CD4-positive, alpha-beta T cell treated with Interleukin-12 subunit alpha and Interleukin-12 subunit beta, for 1 hour (primary cell): Measurements from ENCODE around the gene RNU11.
"Not testable (repeated sequence)": the region's sequence is repeated elsewhere in the genome, so short reads cannot be mapped to it uniquely, and the experiment has no call there.

Experiments
- DNase-seq: peaks from one replicate; pipeline ENCODE4 v3.0.0-alpha.2; 2020

The RNU11 gene

DNA sequence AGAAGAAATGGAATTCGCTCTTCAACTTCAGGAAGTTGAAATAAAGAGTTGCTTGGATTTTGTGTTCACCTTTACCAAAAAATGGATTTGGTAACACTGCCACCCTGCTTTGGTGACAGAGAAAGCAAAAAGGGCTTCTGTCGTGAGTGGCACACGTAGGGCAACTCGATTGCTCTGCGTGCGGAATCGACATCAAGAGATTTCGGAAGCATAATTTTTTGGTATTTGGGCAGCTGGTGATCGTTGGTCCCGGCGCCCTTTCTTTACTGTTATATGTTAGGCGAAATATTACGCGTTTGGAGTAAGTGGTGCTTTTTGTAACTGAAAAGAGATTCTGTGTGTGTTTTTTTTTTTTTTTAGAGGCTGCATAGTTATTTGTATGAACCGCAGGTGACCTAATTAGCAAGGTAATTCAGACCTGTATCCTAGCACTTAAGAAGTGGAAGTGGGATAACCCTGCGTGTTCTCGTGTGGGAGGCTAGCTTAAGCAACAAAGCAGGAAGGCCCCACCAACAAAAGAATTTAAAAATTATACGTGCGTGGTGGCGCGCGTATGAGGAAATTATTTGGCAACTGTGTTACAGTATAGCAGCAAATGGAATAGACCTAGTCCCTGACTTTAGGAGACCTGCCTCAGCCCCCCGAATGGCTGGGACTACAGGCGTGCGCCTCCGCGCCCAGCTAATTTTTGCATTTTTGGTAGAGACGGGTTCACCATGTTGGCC lies at the start of gene RNU11:
Gene RNU11 (plus strand): TSS at position 127 of the 725 bp plus-strand sequence.
- DNase-seq, result peak; percentile 94

DNA sequence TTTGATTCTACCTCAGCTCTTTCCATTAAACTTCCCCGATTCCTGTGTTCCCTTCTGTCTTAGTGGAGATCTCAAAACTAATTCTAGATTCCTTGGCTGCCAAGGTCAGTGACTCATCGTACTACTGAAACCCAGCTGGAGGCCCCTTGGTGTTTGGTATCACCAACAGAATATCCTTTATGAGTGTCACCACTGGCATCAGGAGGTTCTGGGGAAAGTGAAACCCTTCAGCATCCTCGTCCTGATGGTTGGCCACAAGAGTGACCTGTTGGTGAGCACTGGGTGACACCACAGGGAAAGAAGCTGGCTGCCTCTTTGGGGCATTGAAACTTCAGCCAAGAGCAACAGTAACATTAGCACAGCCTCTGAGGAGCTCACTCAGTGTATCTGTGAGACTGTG lies 46.7 kb upstream of the RNU11 start:
- DNase-seq, result no peak

DNA sequence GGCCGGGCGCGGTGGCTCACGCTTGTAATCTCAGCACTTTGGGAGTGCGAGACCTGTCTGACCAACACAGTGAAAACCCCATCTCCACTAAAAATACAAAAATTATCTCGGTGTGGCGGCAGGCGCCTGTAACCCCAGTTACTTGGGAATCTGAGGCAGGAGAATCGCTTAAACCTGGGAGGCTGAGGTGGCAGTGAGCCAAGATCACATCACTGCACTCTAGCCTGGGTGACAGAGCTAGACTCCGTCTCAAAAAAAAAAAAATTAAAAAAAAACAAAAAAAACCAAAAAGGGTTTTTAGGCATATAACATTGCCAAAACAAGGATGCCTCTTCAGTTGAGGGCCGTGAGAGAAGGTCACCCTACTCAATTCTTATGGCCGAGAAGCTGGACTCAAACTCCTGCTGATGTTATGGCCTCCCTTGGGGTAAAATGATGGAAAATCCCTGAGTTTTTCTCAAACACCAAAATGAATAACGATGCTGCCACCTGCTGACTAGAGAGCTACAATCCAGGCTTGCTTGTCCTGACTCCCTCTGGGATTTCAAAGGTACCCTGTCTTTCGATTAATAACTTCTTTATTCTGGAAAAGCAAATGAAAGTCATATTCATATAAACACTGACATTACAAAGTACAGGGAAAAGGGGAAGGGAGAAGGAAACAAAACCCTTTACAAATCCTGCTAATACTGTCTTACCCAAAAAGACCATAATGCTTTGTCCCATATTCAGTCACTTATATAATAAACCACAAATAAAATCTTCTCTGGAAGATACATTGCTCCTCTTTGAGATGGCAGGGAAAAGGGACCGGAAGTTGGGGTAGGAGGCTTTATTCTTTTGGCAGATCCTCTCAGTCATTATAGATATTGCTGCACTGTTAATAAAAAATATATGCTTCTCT lies 45.6 kb upstream of the RNU11 start:
- peak; percentile 44 for DNase-seq

DNA sequence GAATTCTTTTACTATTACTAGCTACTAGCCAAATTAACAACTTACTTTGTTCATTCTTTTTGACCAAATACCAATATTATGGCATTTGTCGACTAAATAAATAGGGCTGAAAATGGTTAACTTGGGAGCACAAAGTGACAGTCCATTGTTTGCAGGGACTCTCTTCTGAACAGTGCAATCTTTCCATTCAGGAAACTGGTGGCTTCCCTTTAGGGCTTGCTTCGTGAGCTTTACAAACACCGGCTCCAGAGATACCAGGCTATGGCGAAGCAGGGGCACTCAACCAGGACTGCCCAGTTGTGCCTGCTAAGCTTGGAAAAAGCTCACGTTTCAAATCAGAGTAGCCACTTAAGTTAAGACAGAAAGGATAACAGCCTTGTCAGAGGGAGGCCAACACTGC lies 44.0 kb upstream of the RNU11 start:
- no peak for DNase-seq

DNA sequence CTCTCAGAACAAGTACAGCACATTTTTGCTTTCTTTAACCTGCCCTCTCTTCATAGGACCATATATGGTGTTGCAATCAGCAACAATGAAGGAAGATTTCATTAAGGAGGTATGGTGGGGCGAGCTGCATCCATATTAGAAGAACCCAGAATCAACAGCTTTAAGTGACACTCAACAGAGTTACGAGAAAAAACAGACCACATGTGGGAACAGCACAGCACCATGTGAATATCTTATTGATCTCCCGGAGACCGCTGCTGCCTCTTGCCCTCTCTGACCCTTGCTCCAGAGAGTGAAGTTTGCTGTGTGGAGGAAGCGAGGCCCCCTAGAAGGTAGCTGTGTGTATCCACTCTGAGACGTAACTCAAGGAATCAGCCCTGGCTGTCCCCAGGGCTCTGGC lies 43.4 kb upstream of the RNU11 start:
- DNase-seq, result no peak

- DNase-seq, result no peak
Observed at GRCh38 chr1:28606771-28607170, 41.6 kb upstream of the RNU11 start.

DNA sequence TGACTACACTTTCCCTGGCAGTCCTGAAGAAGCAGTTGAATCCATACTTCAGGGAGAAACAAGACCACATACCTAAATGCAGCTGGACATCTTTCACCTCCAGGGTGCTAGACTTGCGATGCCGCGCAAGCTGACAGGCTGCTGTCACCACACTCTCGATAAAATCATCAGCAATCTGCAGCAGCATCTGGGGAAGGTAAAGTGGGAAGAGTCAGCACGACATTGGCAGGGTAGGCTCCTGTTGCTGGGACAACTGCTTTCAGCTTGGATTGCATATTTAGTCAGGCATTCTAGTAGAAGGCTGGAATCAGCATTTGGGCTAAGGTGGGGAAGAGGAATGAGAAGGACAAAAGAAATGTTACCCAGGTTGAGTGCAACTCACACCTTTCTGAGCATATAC lies 35.2 kb upstream of the RNU11 start:
- no peak for DNase-seq

DNA sequence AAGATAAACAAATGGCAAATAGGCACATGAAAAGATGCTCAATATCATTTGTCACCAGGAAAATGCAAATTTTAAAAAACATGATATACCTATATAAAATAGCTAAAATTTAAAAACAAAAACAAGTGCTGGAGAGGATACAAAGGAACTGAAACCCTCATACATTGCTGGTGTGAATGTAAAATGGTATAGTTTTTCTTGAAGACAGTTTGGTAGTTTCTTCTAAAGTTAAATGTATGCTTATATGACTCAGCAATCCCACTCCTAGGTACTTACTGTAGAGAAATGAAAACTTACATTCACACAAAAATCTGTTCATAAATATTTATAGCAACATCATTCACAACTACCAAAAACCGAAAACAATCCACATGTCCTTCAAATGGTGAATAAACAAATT lies 16.7 kb upstream of the RNU11 start:
- no peak for DNase-seq

DNA sequence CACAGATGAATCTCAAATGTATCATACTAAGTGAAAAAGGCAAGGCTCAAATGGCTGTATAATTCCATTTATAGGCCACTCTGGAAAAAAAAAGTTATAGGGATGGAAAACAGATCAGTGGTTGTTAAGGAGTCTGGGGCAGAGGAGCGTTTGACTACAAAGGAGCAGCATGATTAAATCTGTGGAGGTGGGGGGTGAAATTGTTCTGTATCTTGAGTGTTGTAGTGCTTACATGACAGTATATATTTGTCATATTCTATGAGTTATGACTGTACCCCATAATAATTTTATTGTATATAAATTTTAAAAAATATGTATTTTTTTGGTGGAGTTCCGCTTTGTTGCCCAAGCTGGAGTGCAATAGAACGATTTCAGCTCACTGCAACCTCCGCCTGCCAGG lies 15.8 kb upstream of the RNU11 start:
- no peak for DNase-seq

DNA sequence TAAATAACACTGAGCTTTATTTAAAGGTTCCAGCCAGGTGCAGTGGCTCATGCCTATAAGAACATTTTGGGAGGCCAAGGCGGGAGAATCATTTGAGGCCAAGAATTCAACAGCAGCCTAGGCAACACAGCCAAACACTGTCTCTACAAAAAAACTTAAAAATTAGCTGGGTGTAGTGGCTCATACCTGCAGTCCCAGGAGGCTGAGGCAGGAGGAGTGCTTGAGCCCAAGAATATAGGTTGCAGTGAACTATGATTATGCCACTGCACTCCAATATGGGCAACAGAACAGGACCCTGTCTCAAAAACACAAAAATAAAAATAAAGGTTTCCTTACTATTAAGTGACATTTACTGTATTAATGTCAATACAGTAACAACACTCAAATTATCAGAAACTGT lies 7.6 kb upstream of the RNU11 start:
- DNase-seq, result peak; percentile 54

GRCh38 chr1:28642056-28642846 lies 6.1 kb upstream of the RNU11 start:
- no peak for DNase-seq

DNA sequence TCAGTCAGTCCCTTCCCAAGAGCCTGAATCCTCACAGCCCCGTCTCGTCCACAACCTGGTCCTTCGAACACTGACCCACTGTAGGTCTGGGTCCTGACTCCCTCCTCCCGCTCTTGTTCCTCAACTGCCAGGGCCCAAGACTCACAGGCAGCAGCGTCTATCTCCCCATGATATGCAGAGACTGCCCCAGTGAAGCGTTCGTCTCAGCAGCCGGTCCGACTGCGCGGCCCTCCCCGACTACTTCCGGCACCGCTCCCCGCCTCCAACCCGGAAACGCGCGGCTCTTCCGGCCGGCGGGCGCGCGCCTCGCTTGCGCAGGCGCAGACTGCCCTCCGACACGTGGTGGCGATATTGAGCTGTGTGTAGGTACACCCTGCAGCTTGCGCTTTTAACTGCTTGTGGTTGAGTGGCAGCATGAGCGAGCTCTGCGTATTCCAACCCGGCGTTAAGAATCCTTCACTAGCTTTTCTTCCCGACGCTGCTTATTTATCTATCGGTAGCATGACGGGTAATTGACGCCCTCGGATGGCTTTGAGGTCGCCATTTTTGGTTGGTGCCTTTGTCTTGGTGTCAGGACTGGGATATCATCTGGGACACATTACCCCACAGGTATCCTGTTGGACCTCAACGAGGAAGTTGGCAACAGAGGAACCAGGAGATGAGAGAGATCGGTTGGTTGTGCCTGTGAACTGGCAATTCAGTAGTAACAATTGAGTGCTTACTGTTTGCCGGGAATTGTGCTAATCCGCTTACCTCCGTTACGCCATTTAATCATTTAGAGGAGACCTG lies 5.4 kb upstream of the RNU11 start, which contains the start of gene TAF12:
Gene TAF12 (minus strand): TSS at position 221 of the 789 bp plus-strand sequence. CDS start 20,986 bp downstream, outside the sequence.
- peak; percentile 97 for DNase-seq

- DNase-seq, result no peak
Observed at GRCh38 chr1:28644494-28644893, 3.9 kb upstream of the RNU11 start.

- not testable (repeated sequence) for DNase-seq
Observed at GRCh38 chr1:28645406-28645805, 3.0 kb upstream of the RNU11 start.

DNA sequence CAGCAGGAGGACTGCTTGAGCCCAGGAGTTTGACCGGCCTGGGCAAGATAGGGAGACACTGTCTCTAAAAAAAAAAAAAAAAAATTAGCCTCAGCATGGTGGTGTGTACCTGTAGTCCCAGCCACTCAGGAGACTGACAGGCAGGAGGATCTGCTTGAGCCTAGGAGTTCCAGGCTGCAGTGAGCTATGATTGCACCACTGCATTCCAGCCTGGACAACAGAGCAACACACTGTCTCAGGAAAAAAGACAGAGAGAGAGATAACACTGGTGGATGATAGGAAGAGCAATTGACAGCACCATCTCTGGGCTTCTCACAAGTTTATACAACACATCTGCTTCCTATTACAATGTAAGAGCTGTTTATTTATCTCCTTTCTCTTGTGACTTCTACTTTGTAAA lies 2.4 kb upstream of the RNU11 start:
- no peak for DNase-seq

DNA sequence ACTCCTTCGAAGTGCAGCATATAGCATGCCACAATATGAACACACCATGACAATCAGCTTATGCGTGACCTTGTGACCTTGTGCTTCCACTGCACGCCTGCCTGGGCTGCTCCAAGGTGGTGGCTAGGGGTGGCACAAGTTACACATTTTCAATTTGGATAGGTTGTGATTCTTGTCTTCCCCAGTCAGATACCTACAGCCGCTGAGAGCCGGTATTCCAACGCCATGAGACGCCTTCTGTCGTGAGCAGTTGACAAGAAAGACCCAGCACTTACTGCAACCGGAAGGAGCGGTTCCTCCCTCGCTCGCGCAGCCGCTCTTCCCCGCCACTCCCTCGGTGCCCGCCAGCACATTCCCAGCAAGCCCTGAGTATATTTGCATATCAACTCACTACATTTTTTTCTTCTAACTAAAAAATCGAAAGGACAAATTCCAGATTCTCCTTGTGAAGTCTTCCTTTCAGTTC lies 359 bp upstream of the RNU11 start:
- peak; percentile 94 for DNase-seq

GRCh38 chr1:28653063-28653462 lies 4.7 kb downstream of the RNU11 start:
- DNase-seq, result not testable (repeated sequence)

DNA sequence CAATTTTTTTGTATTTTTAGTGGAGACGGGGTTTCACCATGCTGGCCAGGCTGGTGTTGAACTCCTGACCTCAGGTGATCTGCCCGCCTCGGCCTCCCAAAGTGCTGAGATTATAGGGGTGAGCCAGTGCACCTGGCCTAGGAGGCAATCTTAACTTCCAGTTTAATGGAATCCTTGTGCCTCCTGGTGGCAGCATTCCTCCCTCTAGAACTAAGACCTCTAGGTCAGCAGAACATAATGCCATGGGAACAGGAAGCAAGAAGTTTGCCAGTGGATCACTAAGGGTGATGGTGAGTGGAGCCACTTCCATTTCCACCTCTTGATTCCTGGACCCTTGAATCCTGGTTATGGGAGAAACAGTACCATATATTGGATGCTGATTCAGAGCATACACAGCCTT lies 5.5 kb downstream of the RNU11 start:
- DNase-seq, result peak; percentile 28

DNA sequence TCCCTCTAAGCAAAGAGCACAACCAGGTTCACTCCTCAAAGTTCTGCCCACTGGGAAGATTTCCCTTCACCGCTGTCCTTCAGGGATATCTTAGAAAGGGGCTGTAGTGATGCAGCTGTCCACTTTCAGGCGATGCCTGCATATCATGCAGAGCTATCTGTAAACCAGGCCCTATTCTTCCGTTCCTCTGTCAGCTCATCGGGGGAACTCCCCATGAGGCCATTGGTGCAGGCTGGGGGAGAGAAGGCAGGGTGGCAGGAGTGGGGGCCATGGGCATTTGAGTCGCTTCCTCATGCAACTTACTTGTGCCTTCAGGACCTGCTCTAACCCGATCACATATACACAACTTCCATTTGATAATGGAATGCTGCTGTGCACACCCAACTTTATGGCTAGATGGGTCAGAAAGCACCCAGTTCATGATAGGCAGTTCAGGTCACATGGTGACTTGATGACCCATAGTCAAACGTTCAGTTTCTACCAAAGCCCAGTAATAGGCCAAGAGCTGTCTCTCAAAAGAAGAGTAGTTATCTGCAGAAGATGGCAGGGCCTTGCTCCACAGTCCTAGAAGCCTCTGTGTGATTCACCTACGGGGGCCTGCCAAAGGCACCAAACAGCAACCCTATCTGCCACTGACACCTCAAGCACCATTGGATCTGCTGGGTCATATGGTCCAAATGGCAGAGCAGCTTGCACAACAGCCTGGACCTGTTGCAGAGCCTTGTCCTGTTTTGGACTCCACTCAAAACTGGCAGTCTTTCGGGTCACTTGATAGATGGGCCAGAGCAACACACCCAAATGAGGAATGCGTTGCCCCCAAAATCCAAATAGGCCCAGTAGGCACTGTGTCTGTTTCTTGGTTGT lies 7.3 kb downstream of the RNU11 start:
- not testable (repeated sequence) for DNase-seq

GRCh38 chr1:28656335-28656734 lies 7.9 kb downstream of the RNU11 start:
- no peak for DNase-seq

DNA sequence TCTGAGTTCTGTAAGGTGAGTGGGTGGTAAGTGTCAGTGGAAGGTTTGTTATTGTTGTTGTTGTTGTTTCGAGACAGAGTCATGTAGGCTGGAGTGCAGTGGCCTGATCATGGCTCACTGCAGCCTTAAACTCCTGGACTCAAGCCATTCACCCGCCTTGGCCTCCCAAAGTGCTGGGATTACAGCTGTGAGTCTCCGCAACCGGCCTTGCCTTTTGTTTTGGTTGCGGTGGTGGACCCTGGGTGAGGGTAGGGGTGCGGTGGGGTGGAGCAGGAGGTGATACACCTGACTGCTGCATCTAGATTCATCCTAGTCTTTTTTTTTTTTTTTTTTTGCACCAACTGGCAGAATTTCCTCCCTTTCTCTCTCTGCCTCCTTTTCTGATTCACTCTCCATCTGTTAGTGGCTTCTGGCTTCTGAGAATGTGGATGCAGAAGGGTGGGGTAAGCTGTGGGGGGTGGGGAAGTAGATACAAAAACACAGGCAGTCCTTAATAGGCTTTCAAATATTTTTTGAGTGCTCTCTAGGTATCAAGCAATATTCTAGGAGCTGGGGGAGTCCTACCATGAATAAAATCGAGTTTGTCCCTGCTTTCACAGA lies 15.6 kb downstream of the RNU11 start:
- DNase-seq, result no peak
